GOT3 (cell line): Measurements from ENCODE around the gene NPAS1.
A peak's percentile ranks its signal among the peaks of the same experiment; 100 is the strongest.

Experiments
- DNase-seq: peaks from one replicate; lab custom pipeline; 2025; ENCODE audit warnings: mixed read lengths; lab: John Stamatoyannopoulos, UW

NPAS1 gene

DNA sequence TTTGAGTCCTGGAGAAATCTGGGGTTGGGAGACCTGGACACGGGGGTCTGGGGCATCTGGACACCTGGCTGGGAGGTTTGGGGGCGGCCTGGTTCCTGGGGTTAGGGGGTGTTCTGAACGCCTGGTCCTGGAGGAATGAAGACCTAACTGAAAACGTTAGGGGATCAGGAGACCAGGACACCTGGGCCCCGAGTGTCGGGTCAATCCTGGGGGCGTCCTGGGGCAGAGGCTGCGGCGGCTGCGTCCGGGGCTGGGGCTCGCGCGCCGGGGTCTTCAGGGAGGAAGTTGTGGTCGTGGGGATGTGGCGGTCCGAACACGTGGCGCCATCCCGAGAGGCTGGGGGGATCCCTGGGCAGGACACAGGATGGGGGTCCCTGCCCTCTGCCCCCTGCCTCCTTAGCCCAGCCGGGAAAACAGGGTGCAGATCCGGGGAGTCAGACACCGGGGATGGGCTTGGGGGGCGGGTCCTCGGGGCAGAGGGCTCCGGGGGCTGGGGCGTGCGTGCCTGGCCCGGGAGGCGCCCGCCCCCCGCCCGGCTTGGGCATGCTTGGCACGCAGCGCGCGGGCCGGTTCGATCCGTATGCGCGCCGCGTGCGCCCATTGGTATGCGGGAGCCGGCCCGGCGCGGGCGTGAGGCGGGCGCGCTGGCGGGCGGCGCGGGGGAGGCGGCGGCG is 632 bp downstream of the NPAS1 start:
- no peak for DNase-seq

GRCh38 chr19:47020992-47021496 is 1.4 kb downstream of the NPAS1 start:
- DNase-seq = no peak

GRCh38 chr19:47021536-47022139 is 2.0 kb downstream of the NPAS1 start:
- DNase-seq = no peak

DNA sequence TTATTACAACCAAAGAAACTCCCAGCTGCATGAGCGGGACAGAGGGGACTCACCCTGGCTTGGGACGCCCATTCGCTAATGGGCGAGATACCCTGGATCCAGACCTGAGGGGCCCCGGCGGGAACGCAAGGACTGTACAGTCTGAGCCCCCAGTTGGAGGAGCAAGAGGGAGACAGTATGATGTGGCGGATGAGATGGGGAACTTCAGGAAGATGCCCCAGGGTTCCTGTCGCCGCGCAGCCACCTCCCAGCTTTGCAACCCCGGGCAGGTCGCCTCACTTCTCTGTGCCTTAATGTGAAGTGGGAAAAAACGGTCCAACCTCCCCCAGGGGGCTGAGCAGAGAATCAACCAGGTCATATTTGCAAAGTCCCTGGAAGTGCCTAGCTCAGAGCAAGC is 2.5 kb downstream of the NPAS1 start:
- DNase-seq = no peak

GRCh38 chr19:47022541-47023447 is 3.2 kb downstream of the NPAS1 start:
- DNase-seq = no peak

DNA sequence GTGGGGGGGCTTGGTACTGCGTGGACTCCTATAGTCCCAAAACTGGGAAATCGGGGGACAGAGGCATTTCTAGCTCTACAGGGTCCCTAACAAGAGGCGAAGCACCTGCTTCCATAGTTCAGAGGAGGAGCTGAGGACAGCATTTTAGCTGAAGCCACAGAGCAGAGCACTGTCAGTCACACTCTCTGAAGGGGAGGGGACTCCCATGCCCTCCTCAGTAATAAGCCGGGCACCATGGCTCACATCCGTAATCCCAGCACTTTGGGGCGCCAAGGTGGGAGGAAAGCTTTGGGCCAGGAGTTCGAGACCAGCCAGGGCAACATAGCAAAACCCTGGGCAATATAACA is 3.8 kb downstream of the NPAS1 start:
- no peak for DNase-seq

- no peak for DNase-seq
Observed at GRCh38 chr19:47024502-47024901, 4.9 kb downstream of the NPAS1 start.

GRCh38 chr19:47026156-47026555 is 6.5 kb downstream of the NPAS1 start:
- DNase-seq = no peak

DNA sequence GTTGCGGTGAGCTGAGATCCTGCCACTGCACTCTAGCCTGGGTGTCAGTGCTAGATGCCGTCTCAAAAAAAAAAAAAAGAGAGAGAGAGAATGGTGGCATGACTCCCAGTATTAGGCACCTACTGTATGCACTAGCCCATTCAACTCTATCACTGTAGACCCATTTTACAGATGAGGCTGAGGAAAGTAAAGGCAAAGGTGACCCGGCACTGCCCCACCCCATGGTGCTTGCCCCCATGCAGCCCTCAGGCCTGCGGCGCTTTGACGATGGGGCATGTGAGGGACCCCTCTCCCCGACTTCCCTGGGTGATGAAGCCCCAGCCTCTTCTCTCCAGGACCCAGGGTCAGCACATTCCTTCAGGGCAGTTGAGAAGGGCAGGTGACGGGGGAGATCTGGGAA is 7.3 kb downstream of the NPAS1 start:
- DNase-seq = no peak

DNA sequence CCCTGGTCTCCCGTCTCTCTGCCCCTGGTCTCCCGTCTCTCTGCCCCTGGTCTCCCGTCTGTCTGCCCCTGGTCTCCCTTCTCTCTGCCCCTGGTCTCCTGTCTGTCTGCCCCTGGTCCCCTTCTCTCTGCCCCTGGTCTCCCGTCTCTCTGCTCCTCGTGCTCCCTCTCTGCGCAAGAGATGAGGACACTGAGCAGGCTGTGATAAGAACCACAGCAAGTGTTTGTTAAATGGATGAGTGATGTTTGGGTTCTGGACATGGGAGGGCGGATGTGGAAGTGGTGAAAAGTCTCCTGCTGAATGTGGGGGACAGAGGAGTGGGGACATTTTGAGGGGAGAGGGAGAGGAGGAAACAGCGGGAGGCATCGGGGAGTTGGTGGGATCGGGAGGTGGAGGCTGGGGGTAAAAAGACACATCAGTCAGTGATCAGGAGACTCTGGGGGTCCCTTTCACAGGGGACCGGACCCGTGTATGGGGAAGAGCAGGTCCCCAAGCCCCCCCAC is 8.0 kb downstream of the NPAS1 start:
- no peak for DNase-seq

- no peak for DNase-seq
Observed at GRCh38 chr19:47028195-47028601, 8.6 kb downstream of the NPAS1 start.

DNA sequence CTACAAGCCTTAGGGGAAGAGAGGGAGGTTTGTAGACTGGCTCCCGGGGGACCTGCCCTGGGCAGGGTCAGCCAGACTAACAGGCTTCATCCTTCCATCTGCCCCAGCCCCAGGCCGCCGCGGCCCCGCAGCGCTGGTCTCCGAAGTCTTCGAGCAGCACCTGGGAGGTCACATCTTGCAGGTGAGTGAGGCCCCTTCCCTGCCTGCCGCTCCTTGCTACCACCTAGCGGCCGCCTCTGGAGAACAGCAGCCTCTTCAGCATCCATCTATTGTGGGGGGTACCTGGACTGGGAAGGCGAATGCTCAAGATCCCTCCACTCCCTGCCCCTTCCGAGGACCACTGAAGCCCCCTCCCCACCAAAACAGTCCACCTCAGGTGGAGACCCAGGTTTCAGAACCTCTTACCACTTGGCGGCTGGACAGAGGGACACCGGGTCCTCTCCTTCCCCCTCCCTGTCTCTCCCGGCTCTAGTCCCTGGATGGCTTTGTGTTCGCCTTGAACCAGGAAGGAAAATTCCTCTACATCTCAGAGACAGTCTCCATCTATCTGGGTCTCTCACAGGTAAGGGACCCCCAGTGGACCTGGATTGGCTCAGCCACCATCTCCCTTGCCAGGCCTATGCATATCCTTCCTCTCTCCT is 12.7 kb downstream of the NPAS1 start:
- DNase-seq = no peak

GRCh38 chr19:47035127-47036096 is 15.8 kb downstream of the NPAS1 start:
- DNase-seq = peak; percentile 77

DNA sequence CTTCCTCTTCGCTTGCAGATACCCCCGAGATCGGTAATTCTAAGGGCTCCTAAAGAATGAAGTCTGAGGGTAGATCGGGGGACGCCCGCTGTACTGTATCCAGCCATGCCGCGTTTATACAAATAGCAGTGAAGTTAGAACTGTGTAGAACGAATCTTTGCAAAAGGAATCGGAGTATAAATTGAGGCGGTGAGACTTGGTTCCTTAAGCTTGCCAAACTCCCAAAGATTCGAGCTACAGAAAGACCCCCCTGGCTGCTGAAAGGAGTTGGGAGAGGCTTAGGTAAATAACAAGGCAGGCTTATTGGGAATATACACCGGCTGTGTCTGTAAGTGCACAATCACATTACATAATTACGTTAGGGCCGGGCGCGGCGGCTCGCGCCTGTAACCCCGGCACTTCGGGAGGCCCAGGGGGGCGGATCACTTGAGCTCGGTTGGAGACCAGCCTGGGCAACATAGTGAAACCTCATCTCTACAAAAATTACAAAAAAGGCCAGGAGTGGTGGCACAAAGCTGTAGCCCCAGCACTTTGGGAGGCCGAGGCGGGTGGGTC is 16.5 kb downstream of the NPAS1 start:
- no peak for DNase-seq

- no peak for DNase-seq
Observed at GRCh38 chr19:47037766-47038165, 18.1 kb downstream of the NPAS1 start.

DNA sequence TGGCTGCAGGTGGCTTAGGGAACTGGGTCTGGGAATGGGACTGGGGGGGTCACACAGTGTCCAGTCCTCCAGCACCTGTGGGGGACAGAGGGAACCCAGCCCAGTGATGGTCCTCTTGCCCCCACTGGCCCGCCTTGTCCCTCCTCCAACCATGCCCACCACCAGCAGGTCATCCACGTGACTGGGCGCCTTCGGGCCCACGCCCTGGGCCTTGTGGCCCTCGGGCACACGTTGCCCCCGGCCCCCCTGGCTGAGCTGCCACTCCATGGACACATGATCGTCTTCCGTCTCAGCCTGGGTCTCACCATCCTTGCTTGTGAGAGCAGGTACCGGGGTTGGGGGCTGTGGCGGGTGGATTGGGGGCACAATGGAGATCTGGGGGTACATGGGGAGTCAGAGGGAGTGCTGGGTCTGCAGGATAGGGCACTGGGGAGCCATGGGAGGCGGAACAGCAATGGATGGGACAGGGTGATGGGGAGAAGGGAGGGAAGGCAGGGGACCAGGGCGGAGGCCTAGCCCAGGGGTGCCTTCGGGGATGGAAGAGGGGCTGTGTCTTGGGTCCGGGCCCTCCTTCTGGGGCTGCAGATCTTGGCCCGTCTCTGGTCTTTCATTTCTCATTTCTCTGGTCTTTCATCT is 19.7 kb downstream of the NPAS1 start:
- no peak for DNase-seq

- no peak for DNase-seq
Observed at GRCh38 chr19:47040869-47041268, 21.2 kb downstream of the NPAS1 start.

DNA sequence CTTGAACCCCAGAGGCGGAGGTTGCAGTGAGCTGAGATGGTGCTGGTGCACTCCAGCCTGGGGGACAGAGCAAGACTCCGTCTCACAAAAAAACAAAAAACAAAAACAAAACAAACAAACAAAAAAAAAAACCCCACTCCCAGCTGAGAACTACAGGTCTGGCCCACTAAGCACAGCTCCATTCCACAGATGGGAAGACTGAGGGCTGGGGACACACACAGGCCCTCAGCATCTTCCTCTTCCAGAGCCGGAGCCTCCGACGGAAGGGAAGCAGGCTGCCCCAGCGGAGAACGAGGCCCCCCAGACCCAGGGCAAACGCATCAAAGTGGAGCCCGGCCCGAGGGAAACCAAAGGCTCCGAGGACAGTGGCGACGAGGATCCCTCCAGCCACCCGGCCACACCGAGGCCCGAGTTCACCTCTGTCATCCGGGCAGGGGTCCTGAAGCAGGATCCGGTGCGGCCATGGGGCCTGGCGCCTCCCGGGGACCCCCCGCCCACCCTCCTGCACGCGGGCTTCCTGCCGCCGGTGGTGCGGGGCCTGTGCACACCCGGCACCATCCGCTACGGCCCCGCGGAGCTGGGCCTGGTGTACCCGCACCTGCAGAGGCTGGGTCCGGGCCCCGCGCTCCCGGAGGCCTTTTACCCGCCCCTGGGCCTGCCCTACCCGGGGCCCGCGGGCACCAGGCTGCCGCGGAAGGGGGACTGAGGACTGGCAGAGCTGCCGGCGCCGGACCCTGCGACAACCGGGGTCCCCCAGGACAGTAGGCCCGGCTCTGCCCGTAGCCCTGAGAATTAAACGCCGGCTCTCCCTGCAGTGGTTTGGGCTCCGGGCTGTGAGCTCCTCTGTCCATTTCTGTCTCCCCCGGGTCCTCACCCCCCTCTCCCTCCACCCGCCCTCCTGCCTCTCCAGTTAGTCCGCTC is 25.6 kb downstream of the NPAS1 start:
- DNase-seq = no peak

DNA sequence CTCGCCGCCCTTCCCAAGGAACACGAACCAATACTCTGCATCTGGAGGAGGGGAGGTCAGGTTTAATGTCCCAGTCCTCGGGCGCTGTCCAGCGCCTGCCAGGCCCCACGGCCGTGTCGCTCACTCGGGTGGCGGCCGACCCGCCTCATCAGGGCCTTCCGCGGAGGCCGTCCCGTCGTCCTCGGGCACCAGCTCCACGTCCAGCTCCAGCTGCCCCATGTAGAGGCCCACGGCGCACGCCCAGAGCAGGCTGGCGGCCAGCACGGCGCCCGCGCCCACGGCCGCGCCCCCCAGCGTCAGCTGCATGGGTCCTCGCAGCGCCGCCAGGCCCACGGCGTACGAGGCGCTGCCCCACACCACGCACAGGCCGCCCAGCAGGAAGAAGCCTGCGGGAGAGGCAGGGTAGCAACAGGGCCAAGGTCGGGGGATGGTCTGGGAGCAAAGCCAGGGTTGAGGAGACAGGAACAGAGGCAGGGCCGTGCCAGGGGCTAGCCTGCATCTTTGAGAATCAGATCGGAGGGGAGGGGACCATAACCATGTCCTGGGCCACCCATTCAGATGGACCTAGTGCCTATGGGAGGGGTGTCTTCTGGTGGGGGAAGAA is 26.3 kb downstream of the NPAS1 start:
- no peak for DNase-seq
